GM12878 (cell line): ENCODE results near the gene DAZAP2. TPM values are rescaled to one million over a fixed set of nuclear protein-coding genes. Genes with fewer than 3 reads are reported as not detected.

Experiments used
- ATAC-seq: fragments of 200-7000 bp; cut with Tn5 transposase; 3 replicates; pipeline ENCODE4 v1.9.1; 2020; ENCODE audit warnings: mild to moderate bottlenecking, moderate library complexity
- BruUV-seq: library from RNA; stranded (reverse); fragments of 400-500 nt; replicated peaks from 2 replicates; lab custom pipeline; 2021; lab: Mats Ljungman, UMichigan
- CTCF ChIA-PET: fragments of 300-600 bp; sonication (Branson Sonifier 250); formaldehyde crosslinking; extraction: SDS; loops from one replicate; lab custom pipeline; 2021; ENCODE audit warnings: inconsistent platforms; lab: Yijun Ruan, JAX
- POLR2A ChIA-PET: fragments of 350-600 bp; formaldehyde crosslinking; extraction: SDS; loops from one replicate; lab custom pipeline; 2021; ENCODE audit warnings: inconsistent platforms; lab: Charles Lee
- RAD21 ChIA-PET: fragments of 300-600 bp; sonication (Branson Sonifier 250); formaldehyde crosslinking; loops from one replicate; lab custom pipeline; 2023; ENCODE audit warnings: antibody characterized with exemption; ENCODE audit not compliant: unreplicated experiment; lab: Charles Lee
- SMC1A ChIA-PET: fragments of 300-600 bp; sonication (Branson Sonifier 250); formaldehyde crosslinking; loops from one replicate; lab custom pipeline; 2023; ENCODE audit not compliant: unreplicated experiment, uncharacterized antibody; lab: Charles Lee
- DNase-seq: peaks from one replicate; pipeline ENCODE4 v3.0.0-alpha.2; 2011; ENCODE audit warnings: low read depth, low spot score
- FAIRE-seq: peaks from 3 replicates; lab custom pipeline; 2011; peaks lifted over from hg19 to GRCh38; lab: Jason Lieb, UNC
- H2AFZ ChIP-seq: 2 replicates; pipeline ENCODE4 v1.6.0; 2011; ENCODE audit warnings: low read depth, low read length, control low read depth; ENCODE audit not compliant: control insufficient read depth
- H3K27ac ChIP-seq: 2 replicates; pipeline ENCODE4 v1.5.1; 2011; ENCODE audit warnings: control low read depth; ENCODE audit not compliant: control insufficient read depth, insufficient read depth
- H3K27me3 ChIP-seq, 2 experiments: replicated peaks in 1 of 2; 2 replicates each; pipeline versions ENCODE4 v1.6.0 to v1.6.1; 2011; ENCODE audit warnings: low read length in 1 of 2; ENCODE audit not compliant: control insufficient read depth in 2 of 2, insufficient read depth in 2 of 2
- H3K36me3 ChIP-seq, 2 experiments: 2 replicates each; pipeline ENCODE4 v1.5.1; 2011; ENCODE audit warnings: low read length in 1 of 2; ENCODE audit not compliant: control insufficient read depth in 2 of 2, insufficient read depth in 2 of 2
- H3K4me1 ChIP-seq: 2 replicates; pipeline ENCODE4 v1.6.1; 2011; ENCODE audit warnings: mild to moderate bottlenecking, low read length, moderate library complexity, mixed read lengths; ENCODE audit not compliant: control insufficient read depth, insufficient read depth
- H3K4me2 ChIP-seq: 2 replicates; pipeline ENCODE4 v1.6.0; 2011; ENCODE audit warnings: control low read depth; ENCODE audit not compliant: control insufficient read depth, insufficient read depth
- H3K4me3 ChIP-seq: fragments of 200-600 bp; sonication (generic); 2 replicates; pipeline ENCODE4 v1.5.1; 2016
- H3K79me2 ChIP-seq: 2 replicates; pipeline ENCODE4 v1.6.0; 2011; ENCODE audit warnings: low read length; ENCODE audit not compliant: control insufficient read depth, insufficient read depth
- H3K9ac ChIP-seq: 2 replicates; pipeline ENCODE4 v1.8.0; 2011; ENCODE audit warnings: low read length, control low read depth, mixed read lengths; ENCODE audit not compliant: control insufficient read depth, insufficient read depth
- H3K9me3 ChIP-seq: replicated peaks from 3 replicates; pipeline ENCODE4 v1.5.1; 2011; ENCODE audit warnings: mild to moderate bottlenecking, low read length; ENCODE audit not compliant: control insufficient read depth, insufficient read depth
- H4K20me1 ChIP-seq: 2 replicates; pipeline ENCODE4 v1.6.0; 2011; ENCODE audit not compliant: control insufficient read depth, insufficient read depth
- ASH2L ChIP-seq: fragments of 300-600, 200-600 bp; sonication (generic); IDR thresholded peaks from 2 replicates; pipeline ENCODE4 v1.6.1; 2017; ENCODE audit warnings: low read depth, mild to moderate bottlenecking, borderline replicate concordance
- BRCA1 ChIP-seq: IDR thresholded peaks from 2 replicates; pipeline ENCODE4 v1.6.1; 2011; ENCODE audit warnings: low read depth, low read length, improper control_type of control experiment
- CBFB ChIP-seq: IDR thresholded peaks from 2 replicates; pipeline ENCODE4 v1.6.1; 2016; ENCODE audit warnings: antibody characterized with exemption, low read depth
- EGR1 ChIP-seq, 2 experiments: IDR thresholded peaks; 1 replicate in 1 of 2; 2 replicates in 1 of 2; pipeline ENCODE4 v1.6.1; 2011 to 2012; ENCODE audit warnings: low read depth in 2 of 2, low read length in 2 of 2, borderline replicate concordance in 1 of 2, mild to moderate bottlenecking in 1 of 2, moderate library complexity in 1 of 2
- EP300 ChIP-seq, 2 experiments: fragments of 150-350 bp in 1 of 2; IDR thresholded peaks; 2 replicates each; pipeline ENCODE4 v1.6.1; 2011 to 2012; ENCODE audit warnings: low read depth in 2 of 2, low read length in 2 of 2, borderline replicate concordance in 1 of 2, improper control_type of control experiment in 1 of 2, inconsistent platforms in 1 of 2; ENCODE audit not compliant: control insufficient read depth in 1 of 2
- HDAC6 ChIP-seq: fragments of 200-600 bp; sonication (generic); IDR thresholded peaks from one replicate; pipeline ENCODE4 v1.8.0; 2017; ENCODE audit warnings: antibody characterized with exemption; ENCODE audit not compliant: unreplicated experiment
- IRF3 ChIP-seq: fragments of 450-650 bp; IDR thresholded peaks from 2 replicates; pipeline ENCODE4 v1.6.1; 2014; ENCODE audit warnings: mild to moderate bottlenecking
- IRF5 ChIP-seq: fragments of 450-650 bp; IDR thresholded peaks from 2 replicates; pipeline ENCODE4 v1.6.1; 2017; ENCODE audit warnings: borderline replicate concordance
- MAX ChIP-seq: IDR thresholded peaks from 2 replicates; pipeline ENCODE4 v1.6.1; 2012; ENCODE audit warnings: low read depth, low read length, improper control_type of control experiment
- MXI1 ChIP-seq: fragments of 150-350 bp; IDR thresholded peaks from 2 replicates; pipeline ENCODE4 v1.6.1; 2011; ENCODE audit warnings: low read depth, mild to moderate bottlenecking, inconsistent platforms, low read length, improper control_type of control experiment
- PKNOX1 ChIP-seq: fragments of 450-650 bp; IDR thresholded peaks from 2 replicates; pipeline ENCODE4 v1.6.1; 2016; ENCODE audit warnings: mild to moderate bottlenecking
- PML ChIP-seq: IDR thresholded peaks from 2 replicates; pipeline ENCODE4 v1.6.1; 2012; ENCODE audit warnings: low read length, inconsistent platforms
- RAD21 ChIP-seq: IDR thresholded peaks from 2 replicates; pipeline ENCODE4 v1.6.1; 2011; ENCODE audit warnings: mild to moderate bottlenecking, low read depth, low read length, moderate library complexity; ENCODE audit not compliant: insufficient read depth
- RB1 ChIP-seq: fragments of 450-650 bp; formaldehyde crosslinking; IDR thresholded peaks from 2 replicates; pipeline ENCODE4 v1.6.1; 2017; ENCODE audit warnings: mild to moderate bottlenecking, borderline replicate concordance
- RBBP5 ChIP-seq: fragments of 200-600 bp; sonication (generic); conservative IDR thresholded peaks from 2 replicates; pipeline ENCODE4 v1.6.1; 2016
- TCF12 ChIP-seq: IDR thresholded peaks from 2 replicates; pipeline ENCODE4 v1.6.1; 2011; ENCODE audit warnings: low read depth, mild to moderate bottlenecking, low read length
- USF1 ChIP-seq: IDR thresholded peaks from 2 replicates; pipeline ENCODE4 v1.6.1; 2011; ENCODE audit warnings: borderline replicate concordance, low read depth, mild to moderate bottlenecking, moderate library complexity, mixed read lengths, low read length; ENCODE audit not compliant: insufficient read depth; ENCODE audit errors: extremely low read length
- ZNF622 ChIP-seq: fragments of 450-650 bp; IDR thresholded peaks from 2 replicates; pipeline ENCODE4 v1.6.1; 2017; ENCODE audit warnings: mild to moderate bottlenecking, inconsistent platforms
- WGBS: methylation state at CpG from one replicate; pipeline ENCODE4 v1.1.6; 2016; ENCODE audit warnings: low lambda C conversion rate; ENCODE audit not compliant: insufficient replicate concordance, insufficient coverage; ENCODE audit errors: missing lambda C conversion rate; 5-methylcytosine and 5-hydroxymethylcytosine counted together
- in situ Hi-C: fragments of 300-500 bp; cut with MboI; formaldehyde crosslinking; loops from 9 replicates; pipeline ENCODE4 v1.14.3; 2018; ENCODE audit warnings: mixed read lengths
- intact Hi-C: fragments of 100-400 bp; cut with micrococcal nuclease; formaldehyde crosslinking; loops from one replicate; pipeline ENCODE4 v1.14.2; 2022; ENCODE audit not compliant: unreplicated experiment
- polyA plus RNA-seq, 11 experiments: library from polyadenylated mRNA; depleted of rRNA in 4 of 11; unstranded in 6 of 11; stranded (reverse) in 5 of 11; fragments of >200 nt; fragmentation: Nextera tagmentation in 4 of 11; fragmentation: Illumina TruSeq in 1 of 11; extraction: Ambion mirVana in 4 of 11; extraction: Trizol in 1 of 11; gene quantifications; 1 replicate in 1 of 11; 2 replicates in 10 of 11; pipeline versions ENCODE4 v1.2.1 to v1.2.3, GENCODE V29; 2011 to 2016; ENCODE audit warnings: inconsistent platforms in 2 of 11, missing spikeins in 2 of 11, low read depth in 1 of 11
- total RNA-seq, 4 experiments: library from RNA; depleted of rRNA in 3 of 4; stranded (reverse); fragments of >200 nt in 3 of 4; fragmentation: Illumina TruSeq in 1 of 4; extraction: Trizol in 1 of 4; gene quantifications; 2 replicates each; pipeline versions ENCODE4 v1.2.1 to v1.2.3, GENCODE V29; 2013 to 2021
- TF ChIP-seq, protein P1 (sequence below): IDR thresholded peaks from 2 replicates; pipeline ENCODE4 v1.6.1; 2012; ENCODE audit warnings: low read depth, low read length, improper control_type of control experiment

DAZAP2 gene
- total and polyA plus RNA-seq, 10 of the 15 experiments (the other 5 are each of a cell fraction or from before 2014, with no cell fraction given): 71.0 to 267 (median 158) TPM

GRCh38 chr12:51208016-51208660 lies 30.5 kb upstream of the DAZAP2 start:
- no peaks in the 10 kb centered on the region for H3K9me3 ChIP-seq
- intact Hi-C loops: no loop called here
- no TSS peak for BruUV-seq
- no peaks in the 10 kb centered on the region for H3K79me2 ChIP-seq
- H3K9ac ChIP-seq: no peak overlapping the region
- H3K36me3 ChIP-seq: no peaks in the 10 kb centered on the region
- no peak for DNase-seq
- ChIA-PET RAD21 (no interaction called here), SMC1A (no interaction called here), POLR2A (interaction anchor here (0.6 to 0.7 kb wide), 2 partner anchors 12 to 81 kb away, joined by 3 to 7 read pairs; no protein-coding TSS in a partner anchor), CTCF (no interaction called here)
- no peaks in the 10 kb centered on the region for H4K20me1 ChIP-seq
- WGBS: 83% methylated on average over 7 of the region's 7 CpGs
- in situ Hi-C loops: no loop called here
- FAIRE-seq: no peak
- no peaks in the 10 kb centered on the region for H3K27me3 ChIP-seq
- no peak overlapping the region for H3K27ac ChIP-seq
- H2AFZ ChIP-seq: no peak overlapping the region
- no peak overlapping the region for H3K4me3 ChIP-seq
- no peaks in the 10 kb centered on the region; the same call in 1 of the 2 replicates for H3K4me1 ChIP-seq
- no peak overlapping the region for H3K4me2 ChIP-seq
- ATAC-seq: no peak
- TF ChIP-seq TCF12: no peak
- TF ChIP-seq EP300 (IDR thresholded peaks at IDR 0.05; ENCODE audit: borderline replicate concordance in 1 of 2, control insufficient read depth in 1 of 2, low read depth in 2 of 2, low read length in 2 of 2): no peak
- TF ChIP-seq RBBP5: no peak
- no peak for TF ChIP-seq HDAC6
- TF ChIP-seq CBFB: no peak
- TF ChIP-seq ASH2L: no peak
- no peak for TF ChIP-seq ZNF622
- no peak for TF ChIP-seq BRCA1
- no peak for TF ChIP-seq MAX
- no peak for TF ChIP-seq MXI1
- TF ChIP-seq RB1: no peak
- no peak for TF ChIP-seq EGR1 (IDR thresholded peaks at IDR 0.05; ENCODE audit: borderline replicate concordance in 1 of 2, low read depth in 2 of 2, low read length in 2 of 2)
- TF ChIP-seq RAD21: no peak
- no peak for TF ChIP-seq IRF5
- no peak for TF ChIP-seq PML
- TF ChIP-seq USF1: no peak
- no peak for TF ChIP-seq IRF3
- TF ChIP-seq PKNOX1: no peak
- TF ChIP-seq, protein P1, sequence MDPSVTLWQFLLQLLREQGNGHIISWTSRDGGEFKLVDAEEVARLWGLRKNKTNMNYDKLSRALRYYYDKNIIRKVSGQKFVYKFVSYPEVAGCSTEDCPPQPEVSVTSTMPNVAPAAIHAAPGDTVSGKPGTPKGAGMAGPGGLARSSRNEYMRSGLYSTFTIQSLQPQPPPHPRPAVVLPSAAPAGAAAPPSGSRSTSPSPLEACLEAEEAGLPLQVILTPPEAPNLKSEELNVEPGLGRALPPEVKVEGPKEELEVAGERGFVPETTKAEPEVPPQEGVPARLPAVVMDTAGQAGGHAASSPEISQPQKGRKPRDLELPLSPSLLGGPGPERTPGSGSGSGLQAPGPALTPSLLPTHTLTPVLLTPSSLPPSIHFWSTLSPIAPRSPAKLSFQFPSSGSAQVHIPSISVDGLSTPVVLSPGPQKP: no peak
